ENCODE results near the gene SPATS2.

GRCh38 chr12:49403971-49404450, 36.7 kb downstream of the SPATS2 start:
- no peak for TF ChIP-seq CTCF (IDR thresholded peaks at IDR 0.05; ENCODE audit: low read length)
- no peak for TF ChIP-seq EZH2 (IDR thresholded peaks at IDR 0.05; ENCODE audit: borderline replicate concordance, low read length)

Measured in OCI-LY1 (cell line).